Mammary epithelial cell (primary cell): Measurements from ENCODE around the gene BLACAT1.

Experiments used
- EZH2 ChIP-seq: IDR thresholded peaks from 2 replicates; pipeline ENCODE4 v1.6.1; 2012; ENCODE audit warnings: low read length, inconsistent platforms, borderline replicate concordance
- TF ChIP-seq, protein P1 (sequence below), 2 donors: IDR thresholded peaks in 1 of 2; conservative IDR thresholded peaks in 1 of 2; 2 replicates each; pipeline ENCODE4 v1.5.1; 2011 to 2012; ENCODE audit warnings: inconsistent platforms in 2 of 2, low read length in 2 of 2, mild to moderate bottlenecking in 2 of 2, control low read depth in 1 of 2, low read depth in 1 of 2; ENCODE audit not compliant: insufficient read depth in 1 of 2; ENCODE audit errors: extremely low read depth in 1 of 2

DNA sequence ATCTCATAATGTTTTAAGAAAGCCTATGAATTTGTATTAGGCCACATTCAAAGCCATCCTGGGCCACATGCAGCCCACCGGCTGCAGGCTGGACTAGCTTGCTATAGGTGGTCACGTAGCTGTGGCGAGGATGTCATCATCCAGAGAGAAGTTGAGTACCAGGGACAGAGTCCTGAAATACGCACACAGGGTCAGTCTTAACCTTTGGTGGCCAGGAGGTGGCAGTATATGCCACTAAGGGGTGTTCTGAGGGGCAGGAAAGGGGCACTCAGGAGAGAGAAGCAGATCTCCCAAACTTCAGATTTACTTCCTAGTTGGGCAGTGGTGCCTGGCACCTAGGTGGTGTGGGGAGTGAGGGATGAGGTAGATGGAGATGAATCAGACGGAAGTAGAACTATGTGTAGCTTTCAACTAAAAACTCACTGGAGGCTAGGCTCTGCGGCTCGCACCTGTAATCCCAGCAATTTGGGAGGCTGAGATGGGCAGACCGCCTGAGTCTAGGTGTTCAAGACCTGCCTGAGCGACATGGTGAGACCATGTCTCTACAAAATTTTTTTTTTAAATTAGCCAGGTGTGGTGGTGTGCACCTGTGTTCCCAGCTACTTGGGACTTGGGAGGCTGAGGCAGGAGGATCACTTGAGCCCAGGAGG, 32.4 kb upstream of the BLACAT1 start:
- TF ChIP-seq EZH2 = no peak
- TF ChIP-seq, protein P1, sequence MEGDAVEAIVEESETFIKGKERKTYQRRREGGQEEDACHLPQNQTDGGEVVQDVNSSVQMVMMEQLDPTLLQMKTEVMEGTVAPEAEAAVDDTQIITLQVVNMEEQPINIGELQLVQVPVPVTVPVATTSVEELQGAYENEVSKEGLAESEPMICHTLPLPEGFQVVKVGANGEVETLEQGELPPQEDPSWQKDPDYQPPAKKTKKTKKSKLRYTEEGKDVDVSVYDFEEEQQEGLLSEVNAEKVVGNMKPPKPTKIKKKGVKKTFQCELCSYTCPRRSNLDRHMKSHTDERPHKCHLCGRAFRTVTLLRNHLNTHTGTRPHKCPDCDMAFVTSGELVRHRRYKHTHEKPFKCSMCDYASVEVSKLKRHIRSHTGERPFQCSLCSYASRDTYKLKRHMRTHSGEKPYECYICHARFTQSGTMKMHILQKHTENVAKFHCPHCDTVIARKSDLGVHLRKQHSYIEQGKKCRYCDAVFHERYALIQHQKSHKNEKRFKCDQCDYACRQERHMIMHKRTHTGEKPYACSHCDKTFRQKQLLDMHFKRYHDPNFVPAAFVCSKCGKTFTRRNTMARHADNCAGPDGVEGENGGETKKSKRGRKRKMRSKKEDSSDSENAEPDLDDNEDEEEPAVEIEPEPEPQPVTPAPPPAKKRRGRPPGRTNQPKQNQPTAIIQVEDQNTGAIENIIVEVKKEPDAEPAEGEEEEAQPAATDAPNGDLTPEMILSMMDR (conservative IDR thresholded peaks at IDR 0.05 in 1 of 2, IDR thresholded peaks at IDR 0.05 in 1 of 2; ENCODE audit: extremely low read depth in 1 of 2, insufficient read depth in 1 of 2, low read depth in 1 of 2, low read length in 2 of 2) = peak; percentile 77 to 87
